ENCODE data around the gene TCF3. TPM values are rescaled to one million over a fixed set of nuclear protein-coding genes. Genes with fewer than 3 reads are reported as not detected.
"Not testable (repeated sequence)": the region's sequence is repeated elsewhere in the genome, so short reads cannot be mapped to it uniquely, and the experiment has no call there.

Gene TCF3
- polyA plus RNA-seq, 1 donor, result 74.3 TPM

GRCh38 chr19:1672769-1673644 lies 20.6 kb upstream of the TCF3 start:
- Histone ChIP-seq H3K27me3 (ENCODE audit: control insufficient read depth, insufficient read depth, low read length) (peaks cover 83% of the 10 kb centered on the region), H3K4me1 (ENCODE audit: control insufficient read depth, insufficient read depth, low read length) (peaks cover 11% of the 10 kb centered on the region), H3K27ac (ENCODE audit: low read length) (no peak overlapping the region), H3K9me3 (ENCODE audit: control insufficient read depth, low read depth, low read length) (no peaks in the 10 kb centered on the region), H3K36me3 (ENCODE audit: control insufficient read depth, insufficient read depth, low read length) (no peaks in the 10 kb centered on the region), H3K4me3 (ENCODE audit: low read length) (no peak overlapping the region)
- no CpG with 5 or more reads among the region's 33 CpGs for WGBS (ENCODE audit: insufficient coverage, low lambda C conversion rate)
- no peak for DNase-seq

GRCh38 chr19:1672038-1672768 lies 19.8 kb upstream of the TCF3 start:
- DNase-seq, result peak in 1 of 2 donors; percentile 20

GRCh38 chr19:1671716-1672037 lies 19.3 kb upstream of the TCF3 start:
- Histone ChIP-seq H3K9me3 (ENCODE audit: control insufficient read depth, low read depth, low read length) (peaks cover 5% of the 10 kb centered on the region), H3K27ac (ENCODE audit: low read length) (no peak overlapping the region), H3K27me3 (ENCODE audit: control insufficient read depth, insufficient read depth, low read length) (peaks cover 78% of the 10 kb centered on the region), H3K36me3 (ENCODE audit: control insufficient read depth, insufficient read depth, low read length) (no peaks in the 10 kb centered on the region), H3K4me1 (ENCODE audit: control insufficient read depth, insufficient read depth, low read length) (peaks cover 14% of the 10 kb centered on the region), H3K4me3 (ENCODE audit: low read length) (no peak overlapping the region)
- WGBS (ENCODE audit: insufficient coverage, low lambda C conversion rate), result no CpG with 5 or more reads among the region's 17 CpGs
- peak in 1 of 2 donors; percentile 29 for DNase-seq

More at GRCh38 chr19:1672038-1672768, 19.8 kb upstream of the TCF3 start:
- Histone ChIP-seq H3K36me3 (ENCODE audit: control insufficient read depth, insufficient read depth, low read length) (no peaks in the 10 kb centered on the region), H3K9me3 (ENCODE audit: control insufficient read depth, low read depth, low read length) (peaks cover 4% of the 10 kb centered on the region), H3K27me3 (ENCODE audit: control insufficient read depth, insufficient read depth, low read length) (peaks cover 82% of the 10 kb centered on the region), H3K4me1 (ENCODE audit: control insufficient read depth, insufficient read depth, low read length) (peaks cover 14% of the 10 kb centered on the region), H3K4me3 (ENCODE audit: low read length) (peak overlapping the region; percentile 37), H3K27ac (ENCODE audit: low read length) (no peak overlapping the region)
- WGBS (ENCODE audit: insufficient coverage, low lambda C conversion rate), result 30% methylated on average over 6 of the region's 57 CpGs

- H3K27ac ChIP-seq (ENCODE audit: low read length); DNase-seq; H3K4me3 ChIP-seq (ENCODE audit: low read length); H3K9me3 ChIP-seq (ENCODE audit: control insufficient read depth, low read depth, low read length); H3K36me3 ChIP-seq (ENCODE audit: control insufficient read depth, insufficient read depth, low read length): not testable (repeated sequence)
- H3K4me1 ChIP-seq (ENCODE audit: control insufficient read depth, insufficient read depth, low read length), result peaks cover 16% of the 10 kb centered on the region
- no CpG with 5 or more reads among the region's 14 CpGs for WGBS (ENCODE audit: insufficient coverage, low lambda C conversion rate)
- peaks cover 69% of the 10 kb centered on the region for H3K27me3 ChIP-seq (ENCODE audit: control insufficient read depth, insufficient read depth, low read length)
Measured at GRCh38 chr19:1670747-1671146, 18.3 kb upstream of the TCF3 start.

- peaks cover 21% of the 10 kb centered on the region for H3K4me1 ChIP-seq (ENCODE audit: control insufficient read depth, insufficient read depth, low read length)
- DNase-seq, result peak in 1 of 2 donors; percentile 48
- H3K36me3 ChIP-seq (ENCODE audit: control insufficient read depth, insufficient read depth, low read length), result no peaks in the 10 kb centered on the region
- H3K27ac ChIP-seq (ENCODE audit: low read length), result no peak overlapping the region
- peaks cover 5% of the 10 kb centered on the region for H3K9me3 ChIP-seq (ENCODE audit: control insufficient read depth, low read depth, low read length)
- no peak overlapping the region for H3K4me3 ChIP-seq (ENCODE audit: low read length)
- WGBS (ENCODE audit: insufficient coverage, low lambda C conversion rate), result no CpG with 5 or more reads among the region's 21 CpGs
- peaks cover 51% of the 10 kb centered on the region for H3K27me3 ChIP-seq (ENCODE audit: control insufficient read depth, insufficient read depth, low read length)
Measured at GRCh38 chr19:1668486-1669270, 16.3 kb upstream of the TCF3 start.

GRCh38 chr19:1668048-1668485 lies 15.7 kb upstream of the TCF3 start:
- 58% methylated on average over 2 of the region's 2 CpGs for WGBS (ENCODE audit: insufficient coverage, low lambda C conversion rate)
- Histone ChIP-seq H3K9me3 (ENCODE audit: control insufficient read depth, low read depth, low read length) (peaks cover 5% of the 10 kb centered on the region), H3K36me3 (ENCODE audit: control insufficient read depth, insufficient read depth, low read length) (no peaks in the 10 kb centered on the region), H3K27ac (ENCODE audit: low read length) (no peak overlapping the region), H3K27me3 (ENCODE audit: control insufficient read depth, insufficient read depth, low read length) (peaks cover 47% of the 10 kb centered on the region), H3K4me3 (ENCODE audit: low read length) (no peak overlapping the region), H3K4me1 (ENCODE audit: control insufficient read depth, insufficient read depth, low read length) (peaks cover 21% of the 10 kb centered on the region)
- no peak for DNase-seq

GRCh38 chr19:1665565-1666047 lies 13.2 kb upstream of the TCF3 start:
- no peak overlapping the region for H3K4me3 ChIP-seq (ENCODE audit: low read length)
- peaks cover 14% of the 10 kb centered on the region for H3K4me1 ChIP-seq (ENCODE audit: control insufficient read depth, insufficient read depth, low read length)
- DNase-seq, result peak; percentile 31 to 64
- H3K9me3 ChIP-seq (ENCODE audit: control insufficient read depth, low read depth, low read length), result peaks cover 5% of the 10 kb centered on the region
- H3K27ac ChIP-seq (ENCODE audit: low read length), result peak overlapping the region; percentile 29
- H3K36me3 ChIP-seq (ENCODE audit: control insufficient read depth, insufficient read depth, low read length), result no peaks in the 10 kb centered on the region
- peaks cover 26% of the 10 kb centered on the region for H3K27me3 ChIP-seq (ENCODE audit: control insufficient read depth, insufficient read depth, low read length)
- no CpG with 5 or more reads among the region's 12 CpGs for WGBS (ENCODE audit: insufficient coverage, low lambda C conversion rate)

GRCh38 chr19:1663852-1664251 lies 11.4 kb upstream of the TCF3 start:
- no peak for DNase-seq
- H3K4me3 ChIP-seq (ENCODE audit: low read length), result no peak overlapping the region
- no peak overlapping the region for H3K27ac ChIP-seq (ENCODE audit: low read length)
- peaks cover 15% of the 10 kb centered on the region for H3K27me3 ChIP-seq (ENCODE audit: control insufficient read depth, insufficient read depth, low read length)
- peaks cover 5% of the 10 kb centered on the region for H3K9me3 ChIP-seq (ENCODE audit: control insufficient read depth, low read depth, low read length)
- H3K4me1 ChIP-seq (ENCODE audit: control insufficient read depth, insufficient read depth, low read length), result peaks cover 12% of the 10 kb centered on the region
- WGBS (ENCODE audit: insufficient coverage, low lambda C conversion rate), result no CpG with 5 or more reads among the region's 13 CpGs
- no peaks in the 10 kb centered on the region for H3K36me3 ChIP-seq (ENCODE audit: control insufficient read depth, insufficient read depth, low read length)

- H3K4me3 ChIP-seq (ENCODE audit: low read length); H3K27ac ChIP-seq (ENCODE audit: low read length); H3K36me3 ChIP-seq (ENCODE audit: control insufficient read depth, insufficient read depth, low read length); DNase-seq; H3K9me3 ChIP-seq (ENCODE audit: control insufficient read depth, low read depth, low read length); H3K27me3 ChIP-seq (ENCODE audit: control insufficient read depth, insufficient read depth, low read length): not testable (repeated sequence)
- peaks cover 10% of the 10 kb centered on the region for H3K4me1 ChIP-seq (ENCODE audit: control insufficient read depth, insufficient read depth, low read length)
- no CpG with 5 or more reads among the region's 7 CpGs for WGBS (ENCODE audit: insufficient coverage, low lambda C conversion rate)
Measured at GRCh38 chr19:1663227-1663626, 10.8 kb upstream of the TCF3 start.

GRCh38 chr19:1661995-1662394 lies 9.6 kb upstream of the TCF3 start:
- WGBS (ENCODE audit: insufficient coverage, low lambda C conversion rate), result no CpG with 5 or more reads among the region's 4 CpGs

More at GRCh38 chr19:1661995-1662394, 9.6 kb upstream of the TCF3 start:
- Histone ChIP-seq H3K27me3 (ENCODE audit: control insufficient read depth, insufficient read depth, low read length) (no peaks in the 10 kb centered on the region), H3K27ac (ENCODE audit: low read length) (no peak overlapping the region), H3K36me3 (ENCODE audit: control insufficient read depth, insufficient read depth, low read length) (no peaks in the 10 kb centered on the region), H3K9me3 (ENCODE audit: control insufficient read depth, low read depth, low read length) (no peaks in the 10 kb centered on the region), H3K4me1 (ENCODE audit: control insufficient read depth, insufficient read depth, low read length) (peaks cover 16% of the 10 kb centered on the region), H3K4me3 (ENCODE audit: low read length) (no peak overlapping the region)
- no peak for DNase-seq

Measured in large intestine (tissue), 3 donors.